Right lobe of liver (tissue), 6 donors: ENCODE data around the gene SURF1. TPM values are rescaled to one million over a fixed set of nuclear protein-coding genes. Genes with fewer than 3 reads are reported as not detected.
A peak's percentile ranks its signal among the peaks of the same experiment; 100 is the strongest.

Experiments
- ATAC-seq, 4 donors: fragments of 200-7000 bp; cut with Tn5 transposase; one replicate each; pipeline ENCODE4 v1.9.1; 2020; ENCODE audit warnings: mild to moderate bottlenecking in 4 of 4, moderate library complexity in 4 of 4
- DNase-seq, 3 donors: peaks; one replicate each; pipeline ENCODE4 v3.0.0-alpha.2; 2020
- H3K27ac ChIP-seq, 3 donors: fragments of 200-600 bp; one replicate each; pipeline ENCODE4 v1.8.0; 2022
- H3K27me3 ChIP-seq, 2 donors: fragments of 200-600 bp; one replicate each; pipeline ENCODE4 v1.8.0; 2022
- H3K36me3 ChIP-seq, 4 donors: fragments of 200-600 bp; sonication (generic) in 1 of 4; one replicate each; pipeline versions ENCODE4 v1.5.1 to v1.8.0; 2017 to 2022; ENCODE audit warnings: control low read depth in 1 of 4
- H3K4me1 ChIP-seq, 4 donors: fragments of 200-600 bp; sonication (generic) in 1 of 4; one replicate each; pipeline versions ENCODE4 v1.5.1 to v1.8.0; 2017 to 2022; ENCODE audit warnings: control low read depth in 1 of 4
- H3K4me3 ChIP-seq, 3 donors: fragments of 200-600 bp; one replicate each; pipeline ENCODE4 v1.8.0; 2022
- H3K9me3 ChIP-seq, 4 donors: fragments of 200-600 bp; sonication (generic) in 1 of 4; one replicate each; pipeline versions ENCODE4 v1.5.1 to v1.8.0; 2017 to 2022; ENCODE audit warnings: control low read depth in 1 of 4
- POLR2A ChIP-seq: fragments of 450-650 bp; IDR thresholded peaks from one replicate; pipeline ENCODE4 v1.6.1; 2017; ENCODE audit warnings: antibody characterized with exemption, mild to moderate bottlenecking
- WGBS: methylation state at CpG from one replicate; pipeline ENCODE4 v1.1.6; 2018; ENCODE audit warnings: low coverage, low lambda C conversion rate; ENCODE audit not compliant: insufficient coverage; ENCODE audit errors: missing lambda C conversion rate; 5-methylcytosine and 5-hydroxymethylcytosine counted together
- intact Hi-C, 2 donors: fragments of 100-400 bp; cut with DNase I; formaldehyde crosslinking; loops; one replicate each; pipeline versions ENCODE4 v1.11.2 to v1.14.1; 2022
- total RNA-seq, 6 experiments: library from RNA; depleted of rRNA in 2 of 6; stranded (reverse); fragments of >200 nt in 2 of 6; fragmentation: NEBNext Ultra II Directional in 3 of 6; extraction: Animal tissue kit (Norgen Biotek cat#: 25700) in 3 of 6; gene quantifications; one replicate each; pipeline versions ENCODE4 v1.1.0 to v1.2.4, GENCODE V29; 2016 to 2023
- TF ChIP-seq, protein P1 (sequence below), 4 donors: fragments of 200-600 bp in 3 of 4; fragments of 450-650 bp in 1 of 4; IDR thresholded peaks; one replicate each; pipeline versions ENCODE4 v1.5.1 to v1.8.0; 2016 to 2022; ENCODE audit warnings: antibody characterized with exemption in 4 of 4, mild to moderate bottlenecking in 2 of 4
- donor health status: DM: no; HTN: yes; CAD: no.
- donor health status: DM: no; HTN: no; CAD: no.
- donor health status: DM: no; HTN: no; CAD: no.
- donor health status: DM: no; HTN: yes; CAD: no.
- donor health status: DM: no; HTN: yes; CAD: no.

The SURF1 gene
- total RNA-seq, 6 experiments from 2014 or later, result 37.4 to 68.8 (median 44.5) TPM

- intact Hi-C loops, result no loop called here
- H3K9me3 ChIP-seq, result no peaks in the 10 kb centered on the region
- H3K27ac ChIP-seq, result peak overlapping the region in 1 of 3 donors; percentile 65
- H3K36me3 ChIP-seq, result peaks cover 0 to 53% (median 36%) of the 10 kb centered on the region in 4 donors
- no peak for ATAC-seq
- TF ChIP-seq, protein P1, sequence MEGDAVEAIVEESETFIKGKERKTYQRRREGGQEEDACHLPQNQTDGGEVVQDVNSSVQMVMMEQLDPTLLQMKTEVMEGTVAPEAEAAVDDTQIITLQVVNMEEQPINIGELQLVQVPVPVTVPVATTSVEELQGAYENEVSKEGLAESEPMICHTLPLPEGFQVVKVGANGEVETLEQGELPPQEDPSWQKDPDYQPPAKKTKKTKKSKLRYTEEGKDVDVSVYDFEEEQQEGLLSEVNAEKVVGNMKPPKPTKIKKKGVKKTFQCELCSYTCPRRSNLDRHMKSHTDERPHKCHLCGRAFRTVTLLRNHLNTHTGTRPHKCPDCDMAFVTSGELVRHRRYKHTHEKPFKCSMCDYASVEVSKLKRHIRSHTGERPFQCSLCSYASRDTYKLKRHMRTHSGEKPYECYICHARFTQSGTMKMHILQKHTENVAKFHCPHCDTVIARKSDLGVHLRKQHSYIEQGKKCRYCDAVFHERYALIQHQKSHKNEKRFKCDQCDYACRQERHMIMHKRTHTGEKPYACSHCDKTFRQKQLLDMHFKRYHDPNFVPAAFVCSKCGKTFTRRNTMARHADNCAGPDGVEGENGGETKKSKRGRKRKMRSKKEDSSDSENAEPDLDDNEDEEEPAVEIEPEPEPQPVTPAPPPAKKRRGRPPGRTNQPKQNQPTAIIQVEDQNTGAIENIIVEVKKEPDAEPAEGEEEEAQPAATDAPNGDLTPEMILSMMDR (IDR thresholded peaks at IDR 0.05), result no peak
- TF ChIP-seq POLR2A, result no peak
- peaks cover 0 to 51% (median 29%) of the 10 kb centered on the region in 4 donors for H3K4me1 ChIP-seq
- no peaks in the 10 kb centered on the region for H3K27me3 ChIP-seq
- H3K4me3 ChIP-seq, result no peak overlapping the region
- WGBS, result 0% methylated on average over 1 of the region's 10 CpGs
- DNase-seq, result no peak
Observed at GRCh38 chr9:133367778-133368177, 11.5 kb upstream of the SURF1 start.

GRCh38 chr9:133367221-133367620 lies 10.9 kb upstream of the SURF1 start:
- TF ChIP-seq, protein P1 (IDR thresholded peaks at IDR 0.05), result no peak
- no peak for TF ChIP-seq POLR2A
- ATAC-seq (no peak), DNase-seq (no peak)
- WGBS, result 80% methylated on average over 1 of the region's 22 CpGs
- Histone ChIP-seq H3K36me3 (peaks cover 0 to 59% (median 40%) of the 10 kb centered on the region in 4 donors), H3K4me3 (no peak overlapping the region), H3K27ac (no peak overlapping the region), H3K9me3 (no peaks in the 10 kb centered on the region), H3K27me3 (no peaks in the 10 kb centered on the region), H3K4me1 (peaks cover 0 to 45% (median 26%) of the 10 kb centered on the region in 4 donors)
- intact Hi-C loops, result no loop called here

- H3K4me3 ChIP-seq, result no peak overlapping the region
- H3K4me1 ChIP-seq, result peaks cover 0 to 37% (median 20%) of the 10 kb centered on the region in 4 donors
- ATAC-seq (no peak), DNase-seq (no peak)
- intact Hi-C loops, result no loop called here
- no peaks in the 10 kb centered on the region for H3K9me3 ChIP-seq
- TF ChIP-seq, protein P1 (IDR thresholded peaks at IDR 0.05), result no peak
- TF ChIP-seq POLR2A, result no peak
- H3K27ac ChIP-seq, result no peak overlapping the region
- 100% methylated on average over 1 of the region's 11 CpGs for WGBS
- peaks cover 0 to 66% (median 44%) of the 10 kb centered on the region in 4 donors for H3K36me3 ChIP-seq
- H3K27me3 ChIP-seq, result no peaks in the 10 kb centered on the region
Observed at GRCh38 chr9:133366435-133366834, 10.1 kb upstream of the SURF1 start.

GRCh38 chr9:133362359-133363044 lies 6.2 kb upstream of the SURF1 start:
- H3K27me3 ChIP-seq, result no peaks in the 10 kb centered on the region
- intact Hi-C loops, result no loop called here
- H3K4me3 ChIP-seq, result no peak overlapping the region
- H3K9me3 ChIP-seq, result no peaks in the 10 kb centered on the region
- no peak for DNase-seq
- no peaks in the 10 kb centered on the region for H3K4me1 ChIP-seq
- H3K36me3 ChIP-seq, result peaks cover 0 to 75% (median 46%) of the 10 kb centered on the region in 4 donors
- ATAC-seq, result no peak
- no peak overlapping the region for H3K27ac ChIP-seq
- TF ChIP-seq, protein P1 (IDR thresholded peaks at IDR 0.05), result no peak
- TF ChIP-seq POLR2A, result no peak
- 80% methylated on average over 8 of the region's 15 CpGs for WGBS
